Spleen (tissue), 11 donors: ENCODE measurements around the gene ETS2. TPM values are rescaled to one million over a fixed set of nuclear protein-coding genes. Genes with fewer than 3 reads are reported as not detected.

ENCODE experiments used
- DNase-seq: peaks from one replicate; pipeline ENCODE4 v3.0.0-alpha.2; 2020
- H3K27ac ChIP-seq, 8 donors: fragments of 200-600 bp; sonication (generic) in 7 of 8; 1 replicate in 4 of 8; 2 replicates in 4 of 8; pipeline versions ENCODE4 v1.5.0 to v1.8.0; 2016 to 2021; ENCODE audit warnings: inconsistent platforms in 4 of 8, mild to moderate bottlenecking in 4 of 8, moderate library complexity in 1 of 8
- H3K27me3 ChIP-seq, 7 donors: fragments of 200-600 bp; sonication (generic) in 6 of 7; replicated peaks in 1 of 7; 1 replicate in 4 of 7; 2 replicates in 3 of 7; pipeline versions ENCODE4 v1.5.0 to v1.8.0; 2016 to 2021; ENCODE audit warnings: inconsistent platforms in 3 of 7, mild to moderate bottlenecking in 1 of 7
- H3K36me3 ChIP-seq, 6 donors: fragments of 200-600 bp; sonication (generic) in 5 of 6; 1 replicate in 4 of 6; 2 replicates in 2 of 6; pipeline versions ENCODE4 v1.5.0 to v1.8.0; 2016 to 2021; ENCODE audit warnings: inconsistent platforms in 2 of 6
- H3K4me1 ChIP-seq, 6 donors: fragments of 200-600 bp; sonication (generic) in 5 of 6; 1 replicate in 3 of 6; 2 replicates in 3 of 6; pipeline versions ENCODE4 v1.5.0 to v1.8.0; 2016 to 2021; ENCODE audit warnings: inconsistent platforms in 3 of 6
- H3K4me3 ChIP-seq, 8 donors: fragments of 200-600 bp; sonication (generic) in 7 of 8; 1 replicate in 4 of 8; 2 replicates in 4 of 8; pipeline versions ENCODE4 v1.5.0 to v1.8.0; 2016 to 2021; ENCODE audit warnings: inconsistent platforms in 4 of 8, mild to moderate bottlenecking in 4 of 8, moderate library complexity in 2 of 8
- H3K9me3 ChIP-seq, 8 donors: fragments of 200-600 bp; sonication (generic) in 7 of 8; 1 replicate in 4 of 8; 2 replicates in 4 of 8; pipeline versions ENCODE4 v1.5.0 to v1.8.0; 2016 to 2021; ENCODE audit warnings: inconsistent platforms in 4 of 8
- CTCF ChIP-seq, 11 experiments: fragments of 200-600 bp in 7 of 11; fragments of 450-650 bp in 4 of 11; sonication (generic) in 4 of 11; IDR thresholded peaks in 8 of 11; conservative IDR thresholded peaks in 3 of 11; 1 replicate in 7 of 11; 2 replicates in 4 of 11; pipeline versions ENCODE4 v1.4.0 to v1.8.0; 2016 to 2021; ENCODE audit warnings: antibody characterized with exemption in 11 of 11, inconsistent platforms in 4 of 11, mild to moderate bottlenecking in 1 of 11
- POLR2A ChIP-seq, 3 donors: fragments of 450-650 bp; IDR thresholded peaks; one replicate each; pipeline ENCODE4 v1.5.1; 2017; ENCODE audit warnings: antibody characterized with exemption in 3 of 3, mild to moderate bottlenecking in 1 of 3
- POLR2AphosphoS5 ChIP-seq, 3 donors: sonication (generic); formaldehyde crosslinking; IDR thresholded peaks; one replicate each; pipeline ENCODE4 v1.5.1; 2017; ENCODE audit warnings: antibody characterized with exemption in 3 of 3
- WGBS, 5 donors: extraction: QIAGEN DNeasy Blood & Tissue Kit in 3 of 5; methylation state at CpG; one replicate each; pipeline versions ENCODE4 v1.1.5 to v1.1.7; 2013 to 2018; 5-methylcytosine and 5-hydroxymethylcytosine counted together
- intact Hi-C: fragments of 100-400 bp; cut with DNase I; formaldehyde crosslinking; loops from one replicate; pipeline ENCODE4 v1.15.0; 2023; ENCODE audit warnings: low total_unique reads
- polyA plus RNA-seq, 3 donors: library from polyadenylated mRNA; stranded (reverse); fragments of 200-250 nt; gene quantifications; one replicate each; pipeline ENCODE4 v1.2.1, GENCODE V29; 2013
- total RNA-seq, 7 donors: library from RNA; depleted of rRNA in 3 of 7; stranded (reverse); fragments of >200 nt in 3 of 7; fragmentation: NEBNext Ultra II Directional in 4 of 7; extraction: Animal tissue kit (Norgen Biotek cat#: 25700) in 4 of 7; gene quantifications; one replicate each; pipeline versions ENCODE4 v1.1.0 to v1.2.1, GENCODE V29; 2016 to 2021
- donor health status: healthy with polysubstance abuse.
- donor health status: DM: no; HTN: no; CAD: no; lungs with moderate emphysema.
- donor health status: DM: no; HTN: no; CAD: no.
- donor health status: Bipolar disorder and iron deficiency.
- donor health status: healthy.
- donor health status: DM: no; HTN: no; CAD: no.
- donor health status: DM: yes; HTN: yes; CAD: no.

The ETS2 gene
- total and polyA plus RNA-seq, 10 donors, result 44.4 to 590 (median 349) TPM

GRCh38 chr21:38795475-38795874 is 10.3 kb upstream of the ETS2 start:
- H3K27me3 ChIP-seq, result no peaks in the 10 kb centered on the region
- H3K4me1 ChIP-seq, result no peaks in the 10 kb centered on the region
- intact Hi-C loops, result no loop called here
- 81 to 91% (median 88%) methylated on average over 8 of the region's 8 CpGs for WGBS, 5 donors
- DNase-seq, result no peak
- H3K4me3 ChIP-seq, result no peak overlapping the region
- H3K36me3 ChIP-seq, result no peaks in the 10 kb centered on the region
- H3K9me3 ChIP-seq, result peaks cover 0 to 6% (median 0%) of the 10 kb centered on the region in 8 donors
- H3K27ac ChIP-seq, result no peak overlapping the region
- TF ChIP-seq CTCF (IDR thresholded peaks at IDR 0.05 in 8 of 11, conservative IDR thresholded peaks at IDR 0.05 in 3 of 11) (no peak), POLR2A (IDR thresholded peaks at IDR 0.05) (no peak), POLR2AphosphoS5 (IDR thresholded peaks at IDR 0.05) (no peak)

- Histone ChIP-seq H3K4me1 (no peaks in the 10 kb centered on the region), H3K4me3 (no peak overlapping the region), H3K27me3 (no peaks in the 10 kb centered on the region), H3K27ac (no peak overlapping the region), H3K9me3 (peaks cover 0 to 5% (median 0%) of the 10 kb centered on the region in 8 donors), H3K36me3 (no peaks in the 10 kb centered on the region)
- 84 to 93% (median 89%) methylated on average over 5 of the region's 5 CpGs for WGBS, 5 donors
- TF ChIP-seq POLR2A (IDR thresholded peaks at IDR 0.05), result no peak
- TF ChIP-seq CTCF (IDR thresholded peaks at IDR 0.05 in 8 of 11, conservative IDR thresholded peaks at IDR 0.05 in 3 of 11), result no peak
- TF ChIP-seq POLR2AphosphoS5 (IDR thresholded peaks at IDR 0.05), result no peak
- no peak for DNase-seq
- intact Hi-C loops, result no loop called here
Measured at GRCh38 chr21:38796424-38796823, 9.3 kb upstream of the ETS2 start.

- Histone ChIP-seq H3K9me3 (no peaks in the 10 kb centered on the region), H3K27me3 (no peaks in the 10 kb centered on the region), H3K4me3 (no peak overlapping the region), H3K27ac (no peak overlapping the region), H3K4me1 (no peaks in the 10 kb centered on the region), H3K36me3 (no peaks in the 10 kb centered on the region)
- intact Hi-C loops, result no loop called here
- DNase-seq, result no peak
- 77 to 100% (median 82%) methylated on average over 2 to 3 of the region's 3 CpGs for WGBS, 5 donors
- TF ChIP-seq POLR2AphosphoS5 (IDR thresholded peaks at IDR 0.05) (peak in 1 of 3 donors; percentile 41), CTCF (IDR thresholded peaks at IDR 0.05 in 8 of 11, conservative IDR thresholded peaks at IDR 0.05 in 3 of 11) (no peak), POLR2A (IDR thresholded peaks at IDR 0.05) (no peak)
Measured at GRCh38 chr21:38797470-38797869, 8.3 kb upstream of the ETS2 start.

GRCh38 chr21:38798081-38798480 is 7.6 kb upstream of the ETS2 start:
- no peaks in the 10 kb centered on the region for H3K9me3 ChIP-seq
- TF ChIP-seq CTCF (IDR thresholded peaks at IDR 0.05 in 8 of 11, conservative IDR thresholded peaks at IDR 0.05 in 3 of 11), result no peak
- no peak for DNase-seq
- H3K27me3 ChIP-seq, result no peaks in the 10 kb centered on the region
- intact Hi-C loops, result no loop called here
- no peak overlapping the region for H3K27ac ChIP-seq
- no peak overlapping the region for H3K4me3 ChIP-seq
- WGBS, 5 donors, result 95 to 97% (median 95%) methylated on average over 6 of the region's 6 CpGs
- H3K4me1 ChIP-seq, result no peaks in the 10 kb centered on the region
- H3K36me3 ChIP-seq, result no peaks in the 10 kb centered on the region
